Eye (tissue), 1 donor: ENCODE data around the gene GPRIN2.

Experiments used
- DNase-seq: peaks from one replicate; pipeline ENCODE4 v3.0.0-alpha.2; 2015

GPRIN2 gene

DNA sequence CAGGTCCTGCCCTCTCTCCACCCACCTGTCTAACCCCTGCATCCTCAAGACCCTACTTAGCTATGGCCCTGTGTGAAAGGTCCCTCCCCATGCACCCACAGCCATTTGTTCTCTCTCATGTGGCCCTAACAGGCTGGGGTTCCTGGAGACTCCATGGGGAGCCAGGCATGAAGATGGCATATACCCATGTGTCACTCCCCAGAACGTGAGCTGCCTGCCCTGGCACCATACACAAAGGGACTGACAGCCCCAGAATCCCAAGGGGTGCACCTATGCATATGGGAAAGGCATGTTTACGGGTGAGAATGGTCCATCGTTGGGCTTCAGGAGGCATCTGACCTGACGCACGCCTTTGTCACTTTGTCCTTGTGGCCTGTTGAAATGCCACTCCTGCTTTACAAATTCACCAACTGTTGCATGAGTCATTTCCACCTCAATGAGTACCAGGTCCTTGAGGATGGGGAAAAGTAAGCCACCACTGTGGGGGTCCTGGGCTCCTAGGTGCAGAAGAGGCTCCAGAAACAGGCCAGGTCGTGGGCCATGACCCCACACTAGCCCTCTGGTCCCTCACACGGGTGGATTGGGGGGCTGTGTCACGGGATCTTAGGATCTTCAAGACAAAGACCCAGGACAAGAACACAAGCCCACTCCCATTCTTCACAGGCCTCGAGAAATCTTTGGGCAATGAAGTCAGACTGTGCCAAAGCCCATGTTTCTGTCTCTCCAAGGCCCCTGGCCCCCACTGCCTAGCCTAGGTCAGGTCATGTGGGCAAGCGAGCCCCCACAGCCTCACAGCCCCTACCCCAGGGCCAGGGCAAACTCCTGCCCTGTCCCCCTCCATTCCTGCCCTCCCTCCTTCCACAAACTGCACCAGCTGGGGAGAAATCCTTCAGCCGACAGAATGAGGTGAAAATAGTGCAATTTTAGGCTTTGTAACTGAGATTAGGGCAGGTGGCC lies 8.6 kb downstream of the GPRIN2 start:
- no peak for DNase-seq

DNA sequence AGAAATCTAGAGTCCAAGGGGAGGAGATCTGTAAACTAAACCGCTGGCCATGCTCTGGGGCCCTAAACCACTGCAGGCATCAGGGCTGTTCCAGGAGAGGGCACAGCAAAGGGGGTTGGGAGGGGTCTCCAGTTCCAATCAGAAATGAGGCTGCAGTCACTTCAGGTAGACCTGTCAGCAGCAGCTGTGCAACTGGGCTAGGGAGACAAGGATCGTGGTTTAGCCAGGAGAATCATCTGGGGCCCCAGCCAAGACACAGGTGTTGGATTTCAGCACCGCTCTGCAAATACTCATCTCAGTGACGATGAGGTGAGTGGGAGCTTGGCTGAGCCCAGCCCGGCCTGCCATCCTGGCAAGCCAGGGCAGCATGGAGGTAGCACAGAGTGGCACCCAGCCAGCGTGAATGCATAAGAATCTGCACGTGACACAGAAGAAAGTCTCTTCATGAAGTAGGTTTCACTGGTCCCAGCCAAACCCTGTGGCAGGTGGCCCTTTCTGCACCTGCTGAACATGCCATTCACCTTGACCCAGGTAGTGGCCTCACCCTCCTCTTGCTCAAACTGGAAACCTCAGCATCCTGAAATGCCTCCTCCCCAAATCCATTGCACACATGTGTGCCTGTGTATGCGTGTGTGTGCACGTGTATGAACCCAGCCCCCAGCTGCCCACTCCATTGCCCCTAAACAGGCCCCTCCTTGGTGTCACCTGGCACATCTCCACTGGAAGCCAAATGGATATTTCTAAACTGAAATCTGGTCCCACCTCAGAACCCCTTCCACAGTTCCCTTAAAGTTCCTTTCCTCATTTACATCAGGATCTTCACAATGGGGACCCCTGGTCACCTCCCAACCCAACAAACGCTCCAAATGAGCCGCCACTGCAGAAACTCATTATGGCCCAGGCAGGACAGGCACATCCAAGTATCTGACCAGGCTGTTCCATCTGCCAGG lies 9.6 kb downstream of the GPRIN2 start:
- no peak for DNase-seq

DNA sequence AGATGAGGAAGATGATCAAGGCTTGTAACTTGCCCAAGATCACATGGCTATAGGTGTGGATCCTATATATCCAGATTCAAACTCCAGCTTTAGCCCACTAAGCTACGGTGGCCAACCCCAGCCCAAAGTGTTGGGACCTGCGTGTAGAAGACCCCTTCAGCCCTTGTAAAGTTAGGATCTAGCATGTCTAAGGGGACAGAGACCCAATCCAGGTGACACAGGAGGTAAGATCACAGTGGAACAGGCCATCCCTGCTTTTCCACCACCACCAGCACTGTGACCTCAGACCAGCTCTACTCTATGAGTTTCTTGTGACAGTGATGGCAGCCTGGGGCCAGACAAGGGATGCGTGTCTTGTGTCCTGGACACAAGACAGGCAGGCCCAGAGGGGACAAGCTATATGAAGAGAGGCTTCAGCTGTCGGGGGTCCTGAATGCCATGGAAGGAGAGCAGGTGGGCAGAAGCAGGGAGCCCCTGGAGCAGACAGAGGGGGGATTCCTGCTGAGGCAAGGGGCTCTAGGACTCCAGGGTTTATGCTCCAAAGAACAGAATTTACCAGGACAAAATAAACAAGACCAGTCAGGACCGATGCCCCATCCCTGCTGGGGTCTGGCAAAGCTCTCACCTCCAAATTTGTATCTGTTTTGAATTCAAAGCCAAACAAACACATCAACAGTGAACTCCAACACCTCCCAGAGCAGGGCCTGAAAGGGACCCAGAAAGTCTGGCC lies 10.4 kb downstream of the GPRIN2 start:
- no peak for DNase-seq

DNA sequence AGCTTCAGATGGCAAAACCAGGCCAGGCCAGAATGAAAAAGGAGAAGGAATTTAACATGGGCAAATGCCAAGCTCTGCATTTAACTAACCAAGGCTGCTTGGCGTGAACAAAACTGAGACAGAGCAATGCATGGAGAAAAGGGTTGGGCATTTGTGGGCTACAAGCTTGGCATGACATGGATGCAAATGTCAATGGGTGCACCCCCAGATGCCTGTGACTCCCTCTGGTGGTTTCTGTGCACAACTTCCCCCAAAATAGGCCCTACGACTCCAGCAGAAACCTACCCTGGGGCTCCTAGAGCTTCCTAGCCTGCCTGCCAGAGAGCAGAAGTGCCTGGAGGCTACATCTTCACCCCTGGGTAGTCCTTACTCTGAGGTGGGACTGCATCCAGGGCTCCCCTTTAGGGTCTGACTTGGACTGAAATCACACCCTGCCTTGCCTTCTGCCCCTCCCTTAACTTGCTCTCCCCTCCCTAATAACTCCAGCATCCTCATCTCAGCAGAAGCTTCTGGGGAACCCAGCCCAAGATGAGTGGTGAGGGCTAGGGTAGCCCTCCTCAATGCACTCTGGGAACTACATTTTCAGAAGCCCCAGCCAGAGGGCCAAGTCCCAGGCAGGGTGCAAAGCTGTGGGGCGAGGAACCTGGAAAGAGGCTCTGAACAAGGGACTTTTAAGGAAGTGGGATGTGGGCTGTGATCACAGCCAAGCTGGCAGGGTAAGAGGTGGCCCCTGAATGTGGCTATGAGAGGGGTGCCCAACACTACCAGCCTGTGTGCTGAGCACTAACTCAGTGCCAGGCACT lies 11.3 kb downstream of the GPRIN2 start:
- DNase-seq, result no peak

DNA sequence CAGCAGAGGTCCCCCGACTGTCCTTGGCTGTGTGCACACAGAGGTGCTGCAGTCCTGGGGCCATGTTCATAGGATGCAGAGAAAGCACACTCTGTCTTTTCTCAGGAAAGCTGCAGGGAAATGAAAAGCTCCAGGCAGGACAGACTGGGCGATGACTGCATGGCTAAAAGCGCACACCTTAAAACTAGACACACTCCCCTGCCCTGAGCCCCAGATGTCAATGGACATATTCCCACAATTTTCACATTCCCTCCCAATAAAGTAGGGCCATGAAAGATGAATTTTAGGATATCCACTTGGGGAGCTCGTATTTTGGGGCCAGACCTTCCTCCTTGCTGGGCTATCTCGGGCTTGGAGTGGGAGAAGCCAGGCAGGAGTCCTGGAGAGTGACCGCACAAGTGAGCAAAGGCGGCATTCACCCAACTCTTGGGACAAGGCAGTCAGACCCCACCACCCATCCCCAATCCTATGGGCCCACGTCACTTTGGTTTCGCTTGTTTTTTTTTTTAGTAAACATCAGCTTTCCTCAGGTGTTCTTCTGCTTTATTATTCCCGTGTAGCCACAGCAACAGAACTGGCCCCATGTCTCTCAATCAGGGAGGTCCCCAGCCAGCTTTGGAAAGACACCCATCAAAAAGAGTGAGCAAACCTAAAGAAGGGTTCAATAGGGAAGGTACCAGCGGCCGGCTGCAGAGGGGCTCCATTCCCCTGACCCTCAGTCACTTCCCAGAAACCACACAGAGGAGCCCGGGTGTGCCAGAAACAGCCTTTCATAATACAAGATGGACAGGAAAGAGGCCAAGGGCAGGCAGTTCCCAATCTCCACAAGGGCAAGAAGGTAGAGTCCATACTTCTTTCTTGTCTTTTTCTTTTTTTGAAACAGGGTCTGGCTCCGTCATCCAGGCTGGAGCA lies 12.7 kb downstream of the GPRIN2 start:
- DNase-seq, result no peak

DNA sequence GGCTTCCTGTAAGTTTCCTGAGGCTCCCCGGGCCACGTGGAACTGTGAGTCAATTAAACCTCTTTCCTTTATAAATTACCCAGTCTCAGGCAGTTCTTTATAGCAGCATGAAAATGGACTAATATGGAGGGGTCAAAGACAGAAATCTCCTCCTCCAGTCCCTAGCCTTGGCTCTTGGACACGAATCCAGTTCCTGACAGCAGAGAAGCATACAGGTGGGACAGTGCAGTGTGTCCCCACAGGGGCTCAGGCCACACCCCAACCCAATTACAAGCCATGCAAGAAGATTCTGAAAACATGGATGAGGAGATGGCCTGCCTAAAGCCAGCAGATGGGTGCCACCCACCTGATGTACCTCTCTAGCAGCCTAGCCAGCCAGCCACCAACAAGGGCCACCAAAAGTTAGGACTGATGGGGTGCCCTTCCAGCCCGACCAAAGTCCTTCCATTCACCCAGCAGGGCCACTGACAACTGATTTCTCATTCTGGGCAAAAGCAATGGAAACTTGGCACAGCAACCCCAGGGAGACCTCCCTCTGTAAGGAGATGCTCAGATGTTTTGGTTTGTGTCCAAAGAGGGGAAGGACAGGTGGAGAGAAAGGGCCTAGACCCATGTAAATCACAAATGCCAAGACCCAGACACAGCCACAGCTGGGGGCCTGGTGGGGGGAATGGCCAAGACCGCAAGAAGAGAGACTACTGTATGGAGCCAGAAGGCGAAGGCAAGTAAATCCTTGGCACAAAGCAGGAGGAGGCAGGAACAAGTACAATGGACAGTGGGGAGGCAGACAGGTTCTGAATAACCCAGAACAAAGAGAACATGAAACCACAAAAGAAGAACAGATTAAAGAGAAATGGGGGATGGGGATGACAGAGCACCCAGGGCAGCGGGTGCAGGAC lies 13.6 kb downstream of the GPRIN2 start:
- no peak for DNase-seq

DNA sequence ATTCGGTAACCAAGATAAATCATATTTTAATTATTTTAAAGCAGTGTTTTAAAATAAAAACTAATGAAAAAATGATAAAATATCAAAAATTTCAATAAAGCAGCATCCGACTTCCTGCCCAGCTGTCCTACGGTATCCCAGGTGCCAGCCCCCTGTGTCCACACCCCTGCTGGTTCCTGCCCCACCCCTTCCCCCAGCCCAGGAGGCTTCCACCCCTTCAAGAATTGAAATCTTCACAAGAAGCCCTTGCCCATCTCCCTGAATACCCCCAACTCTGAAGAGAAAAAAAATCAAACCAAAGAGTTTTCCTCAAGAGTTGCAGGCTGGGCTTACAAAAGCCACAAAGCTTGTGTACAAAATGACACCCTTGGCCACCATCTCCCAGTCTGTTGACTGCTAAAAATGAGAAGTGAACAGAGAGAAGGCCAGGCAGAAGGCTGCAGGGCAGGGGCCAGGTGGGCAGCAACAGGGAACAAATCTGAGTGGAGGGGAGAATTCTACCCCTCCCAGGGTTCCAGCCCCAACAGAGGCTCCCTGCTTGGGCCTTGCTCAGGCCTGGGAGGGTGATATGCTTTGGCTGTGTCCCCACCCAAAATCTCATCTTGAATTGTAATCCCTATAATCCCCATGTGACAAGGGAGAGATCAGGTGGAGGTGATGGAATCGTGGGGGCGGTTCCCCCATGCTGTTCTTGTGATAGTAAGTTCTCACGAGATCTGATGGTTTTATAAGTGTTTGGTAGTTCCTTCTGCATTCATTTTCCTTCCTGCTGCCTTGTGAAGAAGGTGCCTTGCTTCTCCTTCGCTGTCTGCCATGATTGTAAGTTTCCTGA lies 14.5 kb downstream of the GPRIN2 start:
- DNase-seq, result no peak

DNA sequence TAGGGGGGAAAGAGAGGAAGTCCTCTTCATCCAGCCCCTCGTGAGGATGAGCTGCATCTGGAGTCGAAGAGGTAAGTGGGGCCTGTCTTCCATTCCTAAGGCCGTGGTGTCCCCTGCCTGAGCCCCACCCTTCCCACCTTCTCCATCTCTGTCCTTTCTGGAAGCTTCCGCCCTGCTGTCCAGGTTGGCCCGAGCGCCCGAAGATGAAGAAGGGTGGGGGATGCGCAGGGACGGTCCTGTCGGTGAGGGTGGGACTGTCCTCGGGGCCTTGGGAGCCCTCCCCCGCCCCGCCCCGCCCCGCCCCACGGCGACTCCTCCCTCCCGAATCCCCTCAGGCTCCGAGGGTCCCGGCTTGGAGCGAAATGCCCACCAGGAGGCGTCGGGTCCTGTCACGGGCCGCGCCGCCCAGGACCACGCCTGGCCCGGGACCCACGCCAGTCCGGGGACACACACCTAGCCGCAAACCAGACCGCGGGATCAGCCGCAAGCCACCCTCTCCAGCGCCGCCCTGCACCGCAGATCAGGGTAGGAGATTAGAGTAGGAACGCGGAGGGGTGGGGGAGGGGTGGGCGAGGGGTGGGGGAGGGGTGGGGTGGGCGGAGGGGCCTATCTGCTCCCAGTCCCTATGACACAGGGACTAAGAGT lies 15.3 kb downstream of the GPRIN2 start:
- peak; percentile 88 for DNase-seq

DNA sequence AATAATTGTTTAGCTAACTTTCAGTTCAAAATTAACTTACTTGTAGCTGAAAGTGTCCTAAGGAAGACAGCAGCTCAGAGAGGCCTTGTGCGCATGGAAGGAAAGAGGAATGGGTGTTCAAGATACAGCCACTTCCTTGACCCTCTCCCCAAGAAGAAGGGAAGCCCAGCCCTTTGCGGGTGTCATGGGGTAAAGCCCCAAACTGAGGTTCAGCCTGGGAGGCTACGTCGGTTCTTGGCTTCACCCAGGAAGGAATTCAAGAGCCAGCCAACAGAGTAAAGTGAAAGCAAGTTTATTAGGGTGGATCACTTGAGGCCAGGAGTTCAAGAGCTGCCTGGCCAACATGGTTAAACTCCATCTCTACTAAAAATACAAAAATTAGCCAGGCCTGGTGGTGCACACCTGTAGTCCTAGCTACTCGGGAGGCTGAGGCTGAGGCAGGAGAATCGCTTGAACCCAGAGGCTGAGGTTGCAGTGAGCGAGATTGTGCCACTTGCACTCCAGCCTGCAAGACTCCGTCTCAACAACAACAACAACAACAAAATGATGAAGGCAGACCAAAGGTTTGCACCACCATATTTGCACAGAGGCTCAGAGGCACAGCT lies 15.9 kb downstream of the GPRIN2 start:
- DNase-seq, result no peak

DNA sequence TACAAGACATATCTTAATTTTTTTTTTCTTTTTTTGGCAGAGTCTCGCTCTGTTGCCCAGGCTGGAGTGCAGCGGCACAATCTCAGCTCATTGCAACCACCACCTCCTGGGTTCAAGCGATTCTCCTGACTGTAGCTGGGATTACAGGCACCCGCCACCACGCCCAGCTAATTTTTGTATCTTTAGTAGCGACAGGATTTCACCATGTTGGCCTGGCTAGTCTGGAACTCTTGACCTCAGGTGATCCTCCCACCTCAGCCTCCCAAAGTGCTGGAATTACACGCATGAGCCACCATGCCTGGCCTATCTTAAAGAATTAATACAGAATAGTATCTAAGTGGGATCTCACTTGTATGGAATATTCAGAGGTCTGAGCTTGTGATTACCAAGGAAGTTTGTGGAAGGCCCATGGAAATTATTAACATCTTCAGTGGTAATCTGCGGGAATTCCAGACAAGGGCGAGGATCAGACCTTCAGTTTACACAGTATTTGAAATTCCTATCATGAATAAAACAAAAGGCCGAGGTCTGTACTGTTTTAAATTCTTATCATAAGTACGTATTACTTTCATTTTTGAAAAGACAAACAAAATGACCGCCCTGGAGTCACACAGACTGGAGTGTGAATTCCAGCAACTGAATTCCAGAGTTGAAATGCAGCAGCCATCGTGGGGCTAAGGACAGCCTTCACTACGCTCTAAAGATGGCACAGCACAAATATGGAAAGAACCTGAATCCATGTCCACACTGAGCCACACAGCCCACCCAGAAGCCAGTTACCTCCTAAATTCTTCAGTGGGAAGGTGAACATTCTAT lies 16.7 kb downstream of the GPRIN2 start:
- DNase-seq, result no peak

DNA sequence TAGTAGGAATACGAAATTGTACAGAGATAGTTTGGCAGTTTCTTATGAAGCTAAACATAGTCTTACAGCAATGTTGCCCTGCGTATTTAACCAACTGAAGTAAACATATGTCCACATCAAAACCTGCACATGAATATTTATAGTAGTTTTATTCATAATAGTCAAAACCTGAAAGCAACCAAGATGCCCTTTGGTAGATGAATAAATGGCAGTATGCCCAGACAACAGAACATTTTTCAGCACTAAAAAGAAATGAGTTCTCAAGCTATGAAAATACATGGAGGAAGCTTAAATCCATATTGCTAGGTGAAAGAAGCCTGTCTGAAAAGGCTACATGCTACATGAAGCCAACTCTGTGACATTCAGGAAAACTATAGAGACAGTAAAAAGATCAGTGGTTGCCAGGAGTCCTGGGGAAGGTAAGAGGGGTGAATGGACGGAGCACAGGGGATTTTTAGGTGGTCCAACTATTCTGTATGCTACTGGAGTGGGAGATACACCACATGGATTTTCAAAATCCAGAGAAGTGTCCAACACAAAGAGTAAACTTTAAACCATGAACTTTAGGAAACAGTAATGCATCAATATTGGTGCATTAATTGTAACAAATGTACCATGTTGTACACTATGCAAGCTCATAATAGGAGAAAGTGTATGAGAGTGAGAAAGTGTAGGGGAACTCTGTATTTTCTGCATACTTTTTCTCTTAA lies 17.6 kb downstream of the GPRIN2 start:
- DNase-seq, result no peak

DNA sequence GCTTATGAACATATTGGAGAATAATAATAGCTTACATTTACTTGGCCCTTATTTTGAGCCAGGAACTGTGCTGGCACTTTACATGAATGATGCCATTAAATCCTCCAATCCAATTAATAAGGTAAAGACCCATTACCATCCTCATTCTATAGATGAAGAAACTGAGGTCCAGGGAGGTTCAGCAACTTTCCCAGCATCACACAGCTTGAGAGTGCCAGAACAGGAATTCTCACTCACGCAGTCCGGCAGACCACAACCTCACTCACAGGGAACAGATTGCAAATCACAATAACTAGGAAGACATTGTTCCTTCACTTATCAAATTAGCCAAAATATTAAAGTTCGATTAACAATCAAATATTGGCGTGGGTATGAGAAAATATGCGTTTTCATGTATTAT lies 18.3 kb downstream of the GPRIN2 start:
- DNase-seq, result no peak

DNA sequence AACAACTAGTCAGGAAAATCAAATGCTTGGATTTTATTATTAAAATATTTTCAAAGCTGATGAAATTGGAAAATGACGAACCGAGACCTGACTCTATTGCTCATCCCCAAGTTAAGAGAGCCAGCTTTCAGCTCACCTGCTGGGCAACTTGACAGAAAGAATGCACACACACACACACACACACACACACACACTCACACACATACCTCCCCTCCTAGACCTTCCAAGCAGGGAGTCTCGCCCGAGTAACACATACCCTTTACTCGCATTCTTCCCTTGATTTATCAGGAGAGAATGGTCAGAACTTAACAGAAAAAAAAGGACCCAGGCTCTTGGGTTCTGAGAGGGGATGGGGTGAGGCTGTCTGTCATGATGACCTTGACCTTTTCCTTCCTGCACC lies 19.1 kb downstream of the GPRIN2 start:
- DNase-seq, result no peak

DNA sequence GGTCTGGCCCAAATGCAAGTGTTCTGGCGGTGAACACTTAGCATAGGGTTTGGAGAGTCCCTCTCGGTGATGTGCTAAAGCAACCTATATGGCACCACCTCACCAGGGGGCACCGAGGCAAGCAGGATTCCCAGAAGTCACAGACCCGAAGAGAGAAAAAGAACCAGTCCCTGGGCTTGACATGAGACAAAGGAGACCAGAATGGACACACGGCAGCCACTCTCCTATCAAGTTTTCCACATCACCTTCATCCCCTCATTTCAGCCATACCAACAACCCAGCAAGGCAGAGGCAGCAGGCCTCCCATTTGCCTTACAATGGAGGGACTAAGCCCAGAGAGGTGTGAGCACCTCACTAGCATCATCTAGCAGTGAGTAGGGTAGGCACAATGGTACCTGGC lies 19.7 kb downstream of the GPRIN2 start:
- no peak for DNase-seq

DNA sequence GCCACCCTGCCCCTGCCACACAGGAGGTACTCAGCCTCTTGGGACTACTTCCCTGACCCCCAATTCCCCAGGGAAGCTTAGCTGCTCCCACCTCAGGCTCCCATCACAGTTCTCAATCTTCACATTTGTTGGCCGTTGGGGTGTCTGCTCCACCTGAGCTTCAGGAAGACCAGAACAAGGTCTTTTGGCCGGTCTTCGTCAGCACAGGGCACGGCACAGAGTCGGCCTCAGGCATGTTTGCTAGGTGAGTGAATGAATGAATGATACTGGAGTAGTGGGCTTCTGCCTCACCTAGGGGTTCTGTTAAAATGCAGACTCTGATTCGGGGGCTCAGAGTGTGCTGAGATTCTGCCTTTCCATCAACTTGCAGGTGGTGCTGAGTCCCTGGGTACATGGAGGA lies 20.3 kb downstream of the GPRIN2 start:
- no peak for DNase-seq

DNA sequence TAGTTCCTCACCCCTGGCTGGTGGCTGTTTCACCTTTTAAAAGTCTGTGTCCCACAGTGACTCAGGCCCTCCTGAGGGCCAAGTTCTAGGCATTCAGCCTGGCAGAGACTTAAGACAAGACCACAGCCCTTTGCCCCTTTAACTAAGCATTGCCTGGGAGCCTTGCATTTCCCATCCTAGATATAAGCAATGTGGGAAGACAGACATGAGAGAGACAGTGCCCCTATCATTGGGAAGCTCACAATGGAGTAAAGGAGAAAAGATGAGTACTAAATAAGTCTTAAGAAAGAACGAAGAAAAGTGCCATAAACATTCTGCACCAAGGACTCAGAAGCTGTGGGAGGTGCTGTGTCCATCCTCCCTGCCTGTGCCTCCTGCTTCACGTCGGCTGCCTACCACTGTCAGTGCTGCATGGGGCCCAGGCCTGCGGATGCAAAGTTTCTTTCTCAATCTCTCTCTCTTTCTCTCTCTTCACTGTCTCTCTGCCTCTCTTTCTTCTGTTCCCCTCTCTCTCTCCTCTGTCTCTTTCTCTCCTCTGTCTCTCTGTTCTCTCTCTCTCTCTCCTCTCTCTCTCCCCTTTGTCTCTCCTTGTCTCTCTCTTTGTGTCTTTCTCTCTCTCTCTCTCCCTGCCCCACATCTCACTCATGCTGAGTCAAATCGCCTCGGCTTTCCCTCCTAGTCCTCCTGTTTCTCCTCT lies 21.5 kb downstream of the GPRIN2 start:
- DNase-seq, result no peak
